HUES6 (cell line): ENCODE measurements around the gene CCDC68.

Source experiments
- H3K27ac ChIP-seq: 2 replicates; pipeline ENCODE4 v1.7.0; 2013; ENCODE audit warnings: low read depth, mild to moderate bottlenecking, low read length, inconsistent platforms
- H3K27me3 ChIP-seq: 2 replicates; pipeline ENCODE4 v1.6.1; 2013; ENCODE audit warnings: low read length; ENCODE audit not compliant: control insufficient read depth, insufficient read depth
- H3K36me3 ChIP-seq: 2 replicates; pipeline ENCODE4 v1.6.1; 2013; ENCODE audit warnings: low read length; ENCODE audit not compliant: control insufficient read depth, insufficient read depth
- H3K4me1 ChIP-seq: 2 replicates; pipeline ENCODE4 v1.6.1; 2013; ENCODE audit warnings: low read length; ENCODE audit not compliant: control insufficient read depth, insufficient read depth
- H3K4me3 ChIP-seq: 2 replicates; pipeline ENCODE4 v1.5.1; 2013; ENCODE audit warnings: low read depth, low read length
- H3K9ac ChIP-seq: one replicate; pipeline ENCODE4 v1.6.1; 2013; ENCODE audit warnings: mild to moderate bottlenecking, low read length
- H3K9me3 ChIP-seq: 2 replicates; pipeline ENCODE4 v1.6.1; 2013; ENCODE audit warnings: low read depth, low read length; ENCODE audit not compliant: control insufficient read depth, insufficient read depth

Gene CCDC68

DNA sequence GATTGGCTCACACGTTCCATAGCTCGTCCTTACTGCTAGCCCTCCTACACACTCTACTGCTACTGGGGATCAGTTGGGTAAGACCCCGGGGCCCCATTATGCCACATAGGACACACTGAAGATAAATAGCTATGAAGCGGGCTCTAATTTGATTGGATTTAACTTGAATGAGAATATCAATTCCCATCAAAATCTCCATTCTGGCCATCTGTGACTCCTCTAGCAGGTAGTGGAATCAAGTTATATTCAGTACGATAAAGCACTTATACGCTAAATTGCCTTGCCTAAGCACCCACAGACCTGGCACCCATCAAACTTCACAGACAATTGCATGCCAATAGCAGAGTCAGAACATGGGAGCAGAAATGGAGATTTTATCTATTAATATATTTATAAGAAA, 39.8 kb downstream of the CCDC68 start:
- Histone ChIP-seq H3K4me1 (no peaks in the 10 kb centered on the region; the same call in 1 of the 2 replicates), H3K27ac (no peak overlapping the region), H3K27me3 (no peaks in the 10 kb centered on the region), H3K36me3 (no peaks in the 10 kb centered on the region), H3K9me3 (no peaks in the 10 kb centered on the region), H3K9ac (no peak overlapping the region), H3K4me3 (no peak overlapping the region)

DNA sequence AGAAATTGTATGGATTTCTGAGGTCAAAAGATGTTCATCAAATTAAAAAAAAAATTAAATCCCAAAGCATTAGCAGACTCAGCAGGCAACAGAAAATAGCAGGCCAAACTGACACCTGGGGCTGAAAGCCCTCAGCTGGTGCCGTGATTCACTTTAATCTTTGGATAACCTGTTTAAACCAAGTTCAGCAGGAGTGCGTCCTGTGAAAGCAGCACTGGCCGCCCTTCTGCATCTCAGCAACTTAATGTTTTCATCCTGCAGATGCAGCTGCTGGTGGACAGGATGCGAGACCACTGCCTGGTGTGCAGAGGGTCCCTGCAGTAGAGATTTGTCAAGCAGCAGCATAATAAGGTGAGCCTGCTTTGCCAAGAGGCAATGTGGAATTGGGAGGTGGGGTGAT, 41.2 kb downstream of the CCDC68 start:
- H3K9me3 ChIP-seq = no peaks in the 10 kb centered on the region
- no peak overlapping the region for H3K4me3 ChIP-seq
- no peaks in the 10 kb centered on the region for H3K36me3 ChIP-seq
- H3K9ac ChIP-seq = no peak overlapping the region
- H3K27me3 ChIP-seq = no peaks in the 10 kb centered on the region
- H3K4me1 ChIP-seq = no peaks in the 10 kb centered on the region
- no peak overlapping the region for H3K27ac ChIP-seq

- Histone ChIP-seq H3K4me1 (no peaks in the 10 kb centered on the region), H3K9ac (no peak overlapping the region), H3K36me3 (no peaks in the 10 kb centered on the region), H3K4me3 (no peak overlapping the region), H3K9me3 (no peaks in the 10 kb centered on the region), H3K27ac (no peak overlapping the region), H3K27me3 (no peaks in the 10 kb centered on the region)
These were observed 42.8 kb downstream of the CCDC68 start for GRCh38 chr18:54916507-54916906.

- Histone ChIP-seq H3K36me3 (no peaks in the 10 kb centered on the region), H3K4me3 (no peak overlapping the region), H3K4me1 (no peaks in the 10 kb centered on the region), H3K27me3 (no peaks in the 10 kb centered on the region), H3K9ac (no peak overlapping the region), H3K27ac (no peak overlapping the region), H3K9me3 (0 out of 2 replicates have a peak, but pooled peaks cover 2% of the 10 kb centered on the region)
These were observed 44.4 kb downstream of the CCDC68 start for GRCh38 chr18:54914816-54915215.

GRCh38 chr18:54911551-54911950, 47.7 kb downstream of the CCDC68 start:
- Histone ChIP-seq H3K4me3 (no peak overlapping the region), H3K27me3 (no peaks in the 10 kb centered on the region), H3K9ac (no peak overlapping the region), H3K9me3 (0 out of 2 replicates have a peak, but pooled peaks cover 2% of the 10 kb centered on the region), H3K4me1 (no peaks in the 10 kb centered on the region), H3K36me3 (no peaks in the 10 kb centered on the region), H3K27ac (no peak overlapping the region)

DNA sequence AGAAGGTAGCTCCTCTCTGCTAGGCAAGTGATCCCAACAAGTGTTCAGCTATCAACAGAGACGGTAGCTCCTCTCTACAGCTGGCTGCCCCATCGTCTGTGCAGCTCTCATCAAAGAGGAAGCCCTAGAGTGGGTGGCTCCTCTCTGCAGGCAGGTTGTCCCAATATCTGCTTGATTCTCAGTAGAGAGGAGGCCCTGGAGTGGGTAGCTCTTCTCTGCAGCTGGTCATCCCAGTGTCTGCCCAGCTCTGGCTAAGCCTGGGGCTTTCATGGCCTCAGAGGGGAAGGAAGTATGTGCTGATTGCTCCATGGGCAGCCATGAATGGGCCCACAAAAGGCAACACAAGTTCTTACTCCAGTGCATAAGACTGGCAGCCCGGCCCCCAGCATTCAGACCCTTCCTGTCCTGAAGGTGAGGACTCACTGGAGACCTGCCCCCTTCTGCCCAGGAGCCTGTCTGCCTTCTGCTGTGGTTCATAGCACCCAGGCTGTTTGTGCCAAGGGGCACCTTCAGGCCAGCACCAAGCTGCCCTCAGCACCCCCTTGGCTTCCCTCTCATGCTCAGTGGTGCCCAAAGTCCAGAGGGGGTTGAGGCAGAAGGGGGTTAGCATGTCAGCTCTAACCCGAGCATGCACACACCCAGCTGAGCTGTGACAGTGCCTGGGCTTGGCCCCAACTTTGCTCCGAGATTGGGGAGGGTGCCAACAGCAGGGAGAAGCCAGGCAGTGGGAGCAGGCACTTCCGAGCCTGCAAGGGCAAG, 48.9 kb downstream of the CCDC68 start:
- Histone ChIP-seq H3K36me3 (no peaks in the 10 kb centered on the region), H3K4me1 (no peaks in the 10 kb centered on the region), H3K27me3 (no peaks in the 10 kb centered on the region), H3K9ac (no peak overlapping the region), H3K27ac (no peak overlapping the region), H3K4me3 (no peak overlapping the region), H3K9me3 (0 out of 2 replicates have a peak, but pooled peaks cover 2% of the 10 kb centered on the region)

DNA sequence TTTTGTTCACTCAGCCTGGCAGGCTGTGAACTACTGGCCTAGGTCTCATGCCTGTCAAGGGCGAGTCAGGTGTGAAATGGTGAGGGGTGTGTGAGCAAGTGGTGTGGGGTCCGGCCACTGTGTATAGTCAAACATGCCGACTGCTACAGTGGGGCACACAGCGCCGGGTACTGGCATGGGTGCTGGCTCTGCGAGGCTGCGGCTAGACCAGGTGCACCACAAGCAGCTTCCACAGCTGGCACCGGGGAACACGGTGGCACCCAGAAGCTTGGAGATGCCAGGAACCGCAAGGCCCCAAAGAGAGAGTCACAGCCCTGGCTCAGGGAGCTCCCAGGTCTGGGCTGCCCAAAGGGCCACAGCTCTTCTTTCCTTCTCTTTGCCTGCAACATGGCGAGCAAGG, 49.7 kb downstream of the CCDC68 start:
- Histone ChIP-seq H3K4me1 (no peaks in the 10 kb centered on the region), H3K27me3 (no peaks in the 10 kb centered on the region), H3K4me3 (no peak overlapping the region), H3K27ac (no peak overlapping the region), H3K36me3 (no peaks in the 10 kb centered on the region), H3K9ac (no peak overlapping the region), H3K9me3 (0 out of 2 replicates have a peak, but pooled peaks cover 2% of the 10 kb centered on the region)

DNA sequence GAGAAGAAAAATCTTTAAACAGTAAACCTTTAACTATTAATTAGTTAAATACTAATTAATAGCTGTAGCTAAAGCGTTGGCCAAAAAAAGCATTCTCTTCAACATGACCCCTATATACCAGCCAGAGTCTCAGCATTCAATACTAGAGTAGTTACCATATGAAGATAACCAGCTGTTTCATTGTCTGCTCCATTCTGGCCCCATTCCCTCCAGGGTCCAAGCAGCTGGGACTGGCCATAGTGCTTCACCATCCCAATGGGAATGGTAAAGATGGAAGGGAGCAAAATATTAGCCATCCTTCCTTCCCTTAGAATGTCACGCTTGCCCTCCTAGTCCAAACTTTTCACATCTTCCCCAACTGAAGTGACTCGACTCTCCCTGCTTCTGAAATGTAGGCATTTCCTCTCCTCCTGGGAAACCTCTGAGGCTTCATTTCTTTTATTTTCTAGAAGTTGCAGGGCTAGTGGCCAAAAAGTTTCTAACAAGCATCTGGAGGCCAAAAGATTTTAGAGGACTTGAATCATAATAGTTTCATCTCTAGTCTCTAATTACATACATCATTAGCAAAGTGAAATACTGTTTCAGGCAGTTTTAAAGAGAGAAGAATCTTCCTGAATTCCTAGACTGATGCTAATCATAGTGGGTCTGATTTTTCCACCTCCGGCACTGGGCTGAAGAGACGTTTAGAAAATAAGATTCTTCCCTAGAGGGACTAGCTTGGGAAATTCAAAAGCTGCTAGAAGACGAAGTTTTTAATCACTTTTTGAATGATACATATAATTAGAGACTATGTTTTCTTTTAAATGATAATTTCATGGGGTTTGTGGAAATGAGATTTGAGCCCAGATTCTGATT, 52.7 kb downstream of the CCDC68 start:
- no peak overlapping the region for H3K9ac ChIP-seq
- H3K27ac ChIP-seq = no peak overlapping the region
- H3K27me3 ChIP-seq = no peaks in the 10 kb centered on the region
- no peak overlapping the region for H3K4me3 ChIP-seq
- H3K4me1 ChIP-seq = no peaks in the 10 kb centered on the region
- no peaks in the 10 kb centered on the region for H3K36me3 ChIP-seq
- H3K9me3 ChIP-seq = 0 out of 2 replicates have a peak, but pooled peaks cover 2% of the 10 kb centered on the region

- H3K36me3 ChIP-seq = no peaks in the 10 kb centered on the region
- no peaks in the 10 kb centered on the region for H3K4me1 ChIP-seq
- 0 out of 2 replicates have a peak, but pooled peaks cover 2% of the 10 kb centered on the region for H3K9me3 ChIP-seq
- no peak overlapping the region for H3K9ac ChIP-seq
- no peaks in the 10 kb centered on the region for H3K27me3 ChIP-seq
- no peak overlapping the region for H3K4me3 ChIP-seq
- H3K27ac ChIP-seq = no peak overlapping the region
These were observed 53.6 kb downstream of the CCDC68 start for GRCh38 chr18:54905629-54906028.

GRCh38 chr18:54904581-54904980, 54.7 kb downstream of the CCDC68 start:
- Histone ChIP-seq H3K4me3 (no peak overlapping the region), H3K9ac (no peak overlapping the region), H3K4me1 (no peaks in the 10 kb centered on the region), H3K9me3 (no peaks in the 10 kb centered on the region), H3K36me3 (no peaks in the 10 kb centered on the region), H3K27ac (no peak overlapping the region), H3K27me3 (no peaks in the 10 kb centered on the region)

GRCh38 chr18:54900290-54900689, 59.0 kb downstream of the CCDC68 start:
- Histone ChIP-seq H3K4me3 (no peak overlapping the region), H3K9ac (no peak overlapping the region), H3K27me3 (no peaks in the 10 kb centered on the region), H3K27ac (no peak overlapping the region), H3K36me3 (no peaks in the 10 kb centered on the region), H3K4me1 (no peaks in the 10 kb centered on the region), H3K9me3 (no peaks in the 10 kb centered on the region)
